ENCODE measurements around the gene ENTPD2.

Gene ENTPD2

GRCh38 chr9:137027369-137028262 is 26.2 kb downstream of the ENTPD2 start, which contains the start of gene ABCA2:
Gene ABCA2 (minus strand): TSS chr9:137028237. CDS start chr9:137028140, 97 bp downstream.
- no peaks in the 10 kb centered on the region; the same call in 1 of the 2 replicates for H3K4me1 ChIP-seq (ENCODE audit: insufficient read depth, low read length)
- H3K36me3 ChIP-seq (ENCODE audit: insufficient read depth, low read length), result no peaks in the 10 kb centered on the region
- H3K9me3 ChIP-seq (ENCODE audit: control insufficient read depth, insufficient read depth, low read length), result no peaks in the 10 kb centered on the region
- peak within 1 kb of the TSS; percentile 61 for H3K9ac ChIP-seq (ENCODE audit: low read depth, low read length)

GRCh38 chr9:137026828-137027227 is 27.0 kb downstream of the ENTPD2 start:
- Histone ChIP-seq H3K9me3 (ENCODE audit: control insufficient read depth, insufficient read depth, low read length) (no peaks in the 10 kb centered on the region), H3K4me1 (ENCODE audit: insufficient read depth, low read length) (no peaks in the 10 kb centered on the region; the same call in 1 of the 2 replicates), H3K36me3 (ENCODE audit: insufficient read depth, low read length) (no peaks in the 10 kb centered on the region), H3K9ac (ENCODE audit: low read depth, low read length) (no peak overlapping the region)

- Histone ChIP-seq H3K9me3 (ENCODE audit: control insufficient read depth, insufficient read depth, low read length) (no peaks in the 10 kb centered on the region), H3K36me3 (ENCODE audit: insufficient read depth, low read length) (no peaks in the 10 kb centered on the region), H3K9ac (ENCODE audit: low read depth, low read length) (no peak overlapping the region), H3K4me1 (ENCODE audit: insufficient read depth, low read length) (no peaks in the 10 kb centered on the region; the same call in 1 of the 2 replicates)
Measured at GRCh38 chr9:137026384-137026783, 27.5 kb downstream of the ENTPD2 start.

GRCh38 chr9:137025517-137025966 is 28.3 kb downstream of the ENTPD2 start:
- Histone ChIP-seq H3K36me3 (ENCODE audit: insufficient read depth, low read length) (no peaks in the 10 kb centered on the region), H3K9me3 (ENCODE audit: control insufficient read depth, insufficient read depth, low read length) (no peaks in the 10 kb centered on the region), H3K9ac (ENCODE audit: low read depth, low read length) (no peak overlapping the region), H3K4me1 (ENCODE audit: insufficient read depth, low read length) (no peaks in the 10 kb centered on the region; the same call in 1 of the 2 replicates)

GRCh38 chr9:137023583-137023991 is 30.3 kb downstream of the ENTPD2 start:
- no peaks in the 10 kb centered on the region for H3K9me3 ChIP-seq (ENCODE audit: control insufficient read depth, insufficient read depth, low read length)
- no peaks in the 10 kb centered on the region for H3K4me1 ChIP-seq (ENCODE audit: insufficient read depth, low read length)
- no peaks in the 10 kb centered on the region for H3K36me3 ChIP-seq (ENCODE audit: insufficient read depth, low read length)
- H3K9ac ChIP-seq (ENCODE audit: low read depth, low read length), result no peak overlapping the region

GRCh38 chr9:137023157-137023556 is 30.7 kb downstream of the ENTPD2 start:
- Histone ChIP-seq H3K36me3 (ENCODE audit: insufficient read depth, low read length) (no peaks in the 10 kb centered on the region), H3K4me1 (ENCODE audit: insufficient read depth, low read length) (no peaks in the 10 kb centered on the region), H3K9me3 (ENCODE audit: control insufficient read depth, insufficient read depth, low read length) (no peaks in the 10 kb centered on the region), H3K9ac (ENCODE audit: low read depth, low read length) (no peak overlapping the region)

- Histone ChIP-seq H3K4me1 (ENCODE audit: insufficient read depth, low read length) (no peaks in the 10 kb centered on the region), H3K36me3 (ENCODE audit: insufficient read depth, low read length) (no peaks in the 10 kb centered on the region), H3K9me3 (ENCODE audit: control insufficient read depth, insufficient read depth, low read length) (no peaks in the 10 kb centered on the region), H3K9ac (ENCODE audit: low read depth, low read length) (no peak overlapping the region)
Measured at GRCh38 chr9:137022662-137023008, 31.2 kb downstream of the ENTPD2 start.

- H3K9ac ChIP-seq (ENCODE audit: low read depth, low read length), result no peak overlapping the region
- no peaks in the 10 kb centered on the region for H3K4me1 ChIP-seq (ENCODE audit: insufficient read depth, low read length)
- H3K9me3 ChIP-seq (ENCODE audit: control insufficient read depth, insufficient read depth, low read length), result no peaks in the 10 kb centered on the region
- no peaks in the 10 kb centered on the region for H3K36me3 ChIP-seq (ENCODE audit: insufficient read depth, low read length)
Measured at GRCh38 chr9:137021979-137022661, 31.7 kb downstream of the ENTPD2 start.

- no peaks in the 10 kb centered on the region for H3K4me1 ChIP-seq (ENCODE audit: insufficient read depth, low read length)
- no peaks in the 10 kb centered on the region for H3K9me3 ChIP-seq (ENCODE audit: control insufficient read depth, insufficient read depth, low read length)
- H3K9ac ChIP-seq (ENCODE audit: low read depth, low read length), result no peak overlapping the region
- no peaks in the 10 kb centered on the region for H3K36me3 ChIP-seq (ENCODE audit: insufficient read depth, low read length)
Measured at GRCh38 chr9:137021568-137021978, 32.3 kb downstream of the ENTPD2 start.

- Histone ChIP-seq H3K36me3 (ENCODE audit: insufficient read depth, low read length) (no peaks in the 10 kb centered on the region), H3K9ac (ENCODE audit: low read depth, low read length) (no peak overlapping the region), H3K4me1 (ENCODE audit: insufficient read depth, low read length) (no peaks in the 10 kb centered on the region), H3K9me3 (ENCODE audit: control insufficient read depth, insufficient read depth, low read length) (no peaks in the 10 kb centered on the region)
Measured at GRCh38 chr9:137020771-137021567, 32.9 kb downstream of the ENTPD2 start.

- Histone ChIP-seq H3K9me3 (ENCODE audit: control insufficient read depth, insufficient read depth, low read length) (no peaks in the 10 kb centered on the region), H3K4me1 (ENCODE audit: insufficient read depth, low read length) (no peaks in the 10 kb centered on the region), H3K9ac (ENCODE audit: low read depth, low read length) (no peak overlapping the region), H3K36me3 (ENCODE audit: insufficient read depth, low read length) (no peaks in the 10 kb centered on the region)
Measured at GRCh38 chr9:137019891-137020683, 33.8 kb downstream of the ENTPD2 start.

GRCh38 chr9:137018761-137019559 is 34.9 kb downstream of the ENTPD2 start:
- H3K9me3 ChIP-seq (ENCODE audit: control insufficient read depth, insufficient read depth, low read length), result no peaks in the 10 kb centered on the region
- no peaks in the 10 kb centered on the region for H3K36me3 ChIP-seq (ENCODE audit: insufficient read depth, low read length)

More at GRCh38 chr9:137018761-137019559, 34.9 kb downstream of the ENTPD2 start:
- Histone ChIP-seq H3K4me1 (ENCODE audit: insufficient read depth, low read length) (no peaks in the 10 kb centered on the region), H3K9ac (ENCODE audit: low read depth, low read length) (no peak overlapping the region)
